IMR-90 (cell line): Measurements from ENCODE around the gene EFS. TPM values are rescaled to one million over a fixed set of nuclear protein-coding genes. Genes with fewer than 3 reads are reported as not detected.

Experiments used
- ATAC-seq: fragments of 200-7000 bp; cut with Tn5 transposase; 2 replicates; pipeline ENCODE4 v1.9.1; 2020; ENCODE audit warnings: low read depth, mild to moderate bottlenecking, moderate library complexity
- BruUV-seq: library from RNA; stranded (reverse); fragments of 400-500 nt; replicated peaks from 2 replicates; lab custom pipeline; 2021; lab: Mats Ljungman, UMichigan
- CTCF ChIA-PET: fragments of 300-600 bp; formaldehyde crosslinking; extraction: SDS; loops from one replicate; lab custom pipeline; 2021; ENCODE audit warnings: antibody characterized with exemption; lab: Yijun Ruan, JAX
- POLR2A ChIA-PET: fragments of 300-600 bp; sonication (Branson Sonifier 250); formaldehyde crosslinking; loops from one replicate; lab custom pipeline; 2022; ENCODE audit warnings: antibody characterized with exemption; ENCODE audit not compliant: unreplicated experiment; lab: Charles Lee
- DNase-seq: peaks from one replicate; pipeline ENCODE4 v3.0.0; 2013
- H2AFZ ChIP-seq: replicated peaks from 2 replicates; pipeline ENCODE3; 2013; ENCODE audit warnings: low read length, mild to moderate bottlenecking; ENCODE audit not compliant: poor library complexity
- H2AK5ac ChIP-seq: 2 replicates; pipeline ENCODE4 v1.6.1; 2013; ENCODE audit warnings: low read depth, low read length, inconsistent platforms
- H2AK9ac ChIP-seq: replicated peaks from 2 replicates; pipeline ENCODE3; 2013; ENCODE audit warnings: mild to moderate bottlenecking, low read depth, low read length, moderate library complexity; ENCODE audit not compliant: poor library complexity
- H2BK120ac ChIP-seq: 2 replicates; pipeline ENCODE4 v1.6.1; 2013; ENCODE audit warnings: low read depth, low read length, inconsistent platforms
- H2BK15ac ChIP-seq: 3 replicates; pipeline ENCODE4 v1.6.1; 2013; ENCODE audit warnings: low read depth, low read length, inconsistent platforms
- H2BK20ac ChIP-seq: 2 replicates; pipeline ENCODE4 v1.6.1; 2013; ENCODE audit warnings: low read depth, mild to moderate bottlenecking, inconsistent platforms, low read length, moderate library complexity
- H2BK5ac ChIP-seq: 2 replicates; pipeline ENCODE4 v1.6.1; 2013; ENCODE audit warnings: mild to moderate bottlenecking, low read depth, low read length, inconsistent platforms; ENCODE audit not compliant: poor library complexity, severe bottlenecking
- H3K14ac ChIP-seq: replicated peaks from 2 replicates; pipeline ENCODE4 v1.6.1; 2013; ENCODE audit warnings: low read depth, low read length, inconsistent platforms
- H3K18ac ChIP-seq: 2 replicates; pipeline ENCODE4 v1.6.1; 2013; ENCODE audit warnings: low read depth, low read length, control low read depth
- H3K23ac ChIP-seq: 2 replicates; pipeline ENCODE4 v1.6.1; 2013; ENCODE audit warnings: low read depth, low read length, inconsistent platforms
- H3K27ac ChIP-seq: 2 replicates; pipeline ENCODE4 v1.5.1; 2013; ENCODE audit warnings: mild to moderate bottlenecking, control low read depth, low read length; ENCODE audit not compliant: insufficient read depth
- H3K27me3 ChIP-seq: 2 replicates; pipeline ENCODE4 v1.6.1; 2013; ENCODE audit warnings: low read length; ENCODE audit not compliant: control insufficient read depth, insufficient read depth
- H3K36me3 ChIP-seq: 2 replicates; pipeline ENCODE4 v1.6.1; 2013; ENCODE audit warnings: low read length, mixed read lengths; ENCODE audit not compliant: control insufficient read depth, insufficient read depth
- H3K4ac ChIP-seq: 2 replicates; pipeline ENCODE4 v1.6.1; 2013; ENCODE audit warnings: low read depth, low read length, inconsistent platforms
- H3K4me1 ChIP-seq: 2 replicates; pipeline ENCODE4 v1.6.1; 2013; ENCODE audit warnings: low read length, mixed read lengths; ENCODE audit not compliant: control insufficient read depth, insufficient read depth
- H3K4me2 ChIP-seq: 2 replicates; pipeline ENCODE4 v1.6.1; 2013; ENCODE audit warnings: low read depth, mild to moderate bottlenecking, control low read depth, low read length, moderate library complexity
- H3K4me3 ChIP-seq: 2 replicates; pipeline ENCODE4 v1.5.1; 2013; ENCODE audit warnings: low read depth, mild to moderate bottlenecking, control low read depth, low read length, moderate library complexity; ENCODE audit not compliant: insufficient read depth
- H3K56ac ChIP-seq: 2 replicates; pipeline ENCODE4 v1.6.1; 2013; ENCODE audit warnings: low read length, inconsistent platforms; ENCODE audit not compliant: insufficient read depth; ENCODE audit errors: extremely low read depth
- H3K79me1 ChIP-seq, 2 experiments: 2 replicates each; pipeline ENCODE4 v1.6.1; 2013; ENCODE audit warnings: low read length in 2 of 2, inconsistent platforms in 1 of 2, low read depth in 1 of 2
- H3K9ac ChIP-seq: 2 replicates; pipeline ENCODE4 v1.6.1; 2013; ENCODE audit warnings: low read depth, low read length, control low read depth
- H3K9me1 ChIP-seq: 2 replicates; pipeline ENCODE4 v1.6.1; 2013; ENCODE audit warnings: low read length, inconsistent platforms; ENCODE audit not compliant: insufficient read depth
- H3K9me3 ChIP-seq: 2 replicates; pipeline ENCODE4 v1.6.1; 2013; ENCODE audit warnings: low read length; ENCODE audit not compliant: control insufficient read depth, insufficient read depth
- H4K20me1 ChIP-seq: 2 replicates; pipeline ENCODE4 v1.6.1; 2013; ENCODE audit warnings: low read length, inconsistent platforms; ENCODE audit not compliant: insufficient read depth
- H4K5ac ChIP-seq: 2 replicates; pipeline ENCODE4 v1.6.1; 2013; ENCODE audit warnings: mild to moderate bottlenecking, low read depth, low read length, control low read depth
- H4K8ac ChIP-seq, 2 experiments: 2 replicates each; pipeline ENCODE4 v1.6.1; 2013; ENCODE audit warnings: low read depth in 2 of 2, low read length in 2 of 2, control low read depth in 1 of 2, inconsistent platforms in 1 of 2
- H4K91ac ChIP-seq: 2 replicates; pipeline ENCODE4 v1.6.1; 2013; ENCODE audit warnings: low read depth, low read length, inconsistent platforms; ENCODE audit not compliant: insufficient read depth
- WGBS, 2 experiments: methylation state at CpG; one replicate each; pipeline versions ENCODE4 v1.1.5 to v1.1.7; 2013; ENCODE audit warnings: missing lambda C conversion rate in 2 of 2; ENCODE audit not compliant: insufficient read length in 1 of 2; ENCODE audit errors: extremely low coverage in 2 of 2; 5-methylcytosine and 5-hydroxymethylcytosine counted together
- dilution Hi-C: fragments of 300-500 bp; cut with HindIII; formaldehyde crosslinking; loops from one replicate; pipeline ENCODE4 v1.14.3; 2018; ENCODE audit warnings: low sequenced_read_pairs; ENCODE audit not compliant: unreplicated experiment
- in situ Hi-C: fragments of 300-500 bp; cut with MboI; formaldehyde crosslinking; loops from 3 replicates; pipeline ENCODE4 v1.14.3; 2019; ENCODE audit warnings: low sequenced_read_pairs, inconsistent platforms, mixed read lengths
- intact Hi-C: fragments of 100-400 bp; cut with micrococcal nuclease; formaldehyde crosslinking; loops from 2 replicates; pipeline ENCODE4 v1.10.0; 2022
- polyA plus RNA-seq, 3 experiments: library from polyadenylated mRNA; depleted of rRNA; stranded (reverse); fragments of >200 nt; gene quantifications; 2 replicates each; pipeline ENCODE4 v1.2.3, GENCODE V29; 2012; ENCODE audit warnings: low replicate concordance in 1 of 3
- total RNA-seq: library from RNA; depleted of rRNA; stranded (reverse); fragments of >200 nt; gene quantifications from 2 replicates; pipeline ENCODE4 v1.2.3, GENCODE V29; 2012
- TF ChIP-seq, protein P1 (sequence below): conservative IDR thresholded peaks from 2 replicates; pipeline ENCODE4 v1.5.1; 2012; ENCODE audit warnings: mild to moderate bottlenecking, low read depth, low read length, improper control_type of control experiment

EFS gene
- total and polyA plus RNA-seq, 2 of the 4 experiments (the other 2 are of a cell fraction): 2.2 to 11.6 TPM

DNA sequence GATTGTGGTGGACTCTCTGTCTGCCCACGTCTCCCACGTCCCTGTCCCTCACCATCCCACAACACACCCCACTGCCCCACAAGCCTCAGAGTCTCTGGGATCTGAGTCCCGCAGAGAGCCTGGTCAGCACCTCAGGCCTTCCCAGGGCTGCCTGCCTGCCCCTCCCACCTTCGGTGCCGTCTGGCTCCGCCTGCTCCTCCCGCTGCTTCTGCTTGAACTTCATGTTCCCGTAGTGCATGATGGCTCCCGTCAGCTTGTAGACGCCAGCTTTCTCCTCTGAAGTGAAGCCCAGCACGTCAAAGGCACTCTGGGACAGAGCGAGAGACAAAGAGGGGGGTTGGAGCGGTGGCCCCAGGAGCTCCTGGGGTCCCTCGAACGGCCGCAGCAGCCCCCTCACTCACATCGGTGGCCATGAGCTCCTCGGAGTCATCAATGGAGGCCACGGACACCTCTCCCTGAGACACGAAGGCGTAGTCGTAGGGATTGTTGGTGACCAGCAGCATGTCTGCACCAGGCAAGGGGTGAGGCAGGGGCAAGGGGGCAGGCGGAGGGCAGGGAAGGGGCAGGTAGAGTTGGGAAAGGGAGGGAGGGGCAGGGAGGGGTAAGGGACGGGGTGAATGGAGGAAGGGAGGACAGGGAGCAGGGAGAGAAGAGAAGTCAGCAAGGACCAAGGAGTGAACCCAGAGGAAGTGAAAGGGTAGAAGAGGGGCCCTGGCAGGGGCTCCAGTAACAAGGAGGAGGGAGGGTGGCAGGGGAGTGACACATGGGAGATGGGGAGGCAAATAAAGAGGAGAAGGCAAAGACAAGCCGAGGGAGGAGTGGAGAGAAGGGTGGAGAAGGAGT, 37.5 kb upstream of the EFS start:
- Histone ChIP-seq H4K5ac (no peak overlapping the region), H2BK5ac (no peak overlapping the region), H2BK120ac (no peak overlapping the region), H2AFZ (peak overlapping the region; percentile 14), H4K8ac (no peak overlapping the region), H2AK9ac (no peak overlapping the region), H3K4me3 (no peak overlapping the region), H3K9me1 (peaks cover 2% of the 10 kb centered on the region; the same call in 1 of the 2 replicates), H3K4me1 (no peaks in the 10 kb centered on the region), H2AK5ac (no peak overlapping the region), H4K20me1 (no peaks in the 10 kb centered on the region), H3K27ac (no peak overlapping the region), H3K14ac (no peak overlapping the region), H4K91ac (no peak overlapping the region), H3K4me2 (no peak overlapping the region), H2BK15ac (no peak overlapping the region), H3K9me3 (no peaks in the 10 kb centered on the region), H3K18ac (no peak overlapping the region), H3K36me3 (no peaks in the 10 kb centered on the region), H3K79me1 (no peaks in the 10 kb centered on the region), H3K56ac (no peak overlapping the region), H3K9ac (no peak overlapping the region), H3K27me3 (peaks cover 38% of the 10 kb centered on the region; the same call in 1 of the 2 replicates), H3K4ac (no peak overlapping the region), H3K23ac (no peak overlapping the region), H2BK20ac (no peak overlapping the region)
- ChIA-PET POLR2A (no interaction called here), CTCF (no interaction called here)
- intact Hi-C loops: no loop called here
- 29% methylated on average over 7 of the region's 25 CpGs; no CpG with 5 or more reads in 1 of the 2 experiments for WGBS, 2 experiments
- BruUV-seq: no TSS peak
- in situ Hi-C loops: no loop called here
- TF ChIP-seq, protein P1, sequence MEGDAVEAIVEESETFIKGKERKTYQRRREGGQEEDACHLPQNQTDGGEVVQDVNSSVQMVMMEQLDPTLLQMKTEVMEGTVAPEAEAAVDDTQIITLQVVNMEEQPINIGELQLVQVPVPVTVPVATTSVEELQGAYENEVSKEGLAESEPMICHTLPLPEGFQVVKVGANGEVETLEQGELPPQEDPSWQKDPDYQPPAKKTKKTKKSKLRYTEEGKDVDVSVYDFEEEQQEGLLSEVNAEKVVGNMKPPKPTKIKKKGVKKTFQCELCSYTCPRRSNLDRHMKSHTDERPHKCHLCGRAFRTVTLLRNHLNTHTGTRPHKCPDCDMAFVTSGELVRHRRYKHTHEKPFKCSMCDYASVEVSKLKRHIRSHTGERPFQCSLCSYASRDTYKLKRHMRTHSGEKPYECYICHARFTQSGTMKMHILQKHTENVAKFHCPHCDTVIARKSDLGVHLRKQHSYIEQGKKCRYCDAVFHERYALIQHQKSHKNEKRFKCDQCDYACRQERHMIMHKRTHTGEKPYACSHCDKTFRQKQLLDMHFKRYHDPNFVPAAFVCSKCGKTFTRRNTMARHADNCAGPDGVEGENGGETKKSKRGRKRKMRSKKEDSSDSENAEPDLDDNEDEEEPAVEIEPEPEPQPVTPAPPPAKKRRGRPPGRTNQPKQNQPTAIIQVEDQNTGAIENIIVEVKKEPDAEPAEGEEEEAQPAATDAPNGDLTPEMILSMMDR: no peak
- DNase-seq (no peak), ATAC-seq (no peak)
- dilution Hi-C loops: no loop called here
